Upper lobe of left lung (tissue), 6 donors: ENCODE results near the gene PFDN1. TPM values are rescaled to one million over a fixed set of nuclear protein-coding genes. Genes with fewer than 3 reads are reported as not detected.
"Not testable (repeated sequence)": the region's sequence is repeated elsewhere in the genome, so short reads cannot be mapped to it uniquely, and the experiment has no call there.

ENCODE experiments used
- ATAC-seq, 2 donors: fragments of 200-7000 bp; cut with Tn5 transposase; one replicate each; pipeline ENCODE4 v1.9.1; 2022; ENCODE audit warnings: mild to moderate bottlenecking in 2 of 2, moderate library complexity in 2 of 2; ENCODE audit not compliant: low FRiP score in 2 of 2
- DNase-seq, 2 donors: peaks; one replicate each; pipeline ENCODE4 v3.0.0-alpha.2; 2019 to 2020
- H3K27ac ChIP-seq, 4 donors: fragments of 200-600 bp; sonication (generic); one replicate each; pipeline ENCODE4 v1.5.1; 2016 to 2019
- H3K27me3 ChIP-seq, 4 donors: fragments of 200-600 bp; sonication (generic); one replicate each; pipeline ENCODE4 v1.5.1; 2017 to 2019
- H3K36me3 ChIP-seq, 4 donors: fragments of 200-600 bp; sonication (generic); one replicate each; pipeline ENCODE4 v1.5.1; 2016 to 2019
- H3K4me1 ChIP-seq, 4 donors: fragments of 200-600 bp; sonication (generic); one replicate each; pipeline ENCODE4 v1.5.1; 2018 to 2019
- H3K4me3 ChIP-seq, 4 donors: fragments of 200-600 bp; sonication (generic); one replicate each; pipeline ENCODE4 v1.5.1; 2017 to 2019; ENCODE audit warnings: mild to moderate bottlenecking in 2 of 4, moderate library complexity in 1 of 4
- H3K9me3 ChIP-seq, 4 donors: fragments of 200-600 bp; sonication (generic); one replicate each; pipeline ENCODE4 v1.5.1; 2018 to 2019
- EP300 ChIP-seq, 4 donors: sonication (generic); formaldehyde crosslinking; IDR thresholded peaks; one replicate each; pipeline ENCODE4 v1.5.1; 2017; ENCODE audit warnings: antibody characterized with exemption in 4 of 4, control low read depth in 2 of 4
- POLR2A ChIP-seq, 4 donors: fragments of 450-650 bp; IDR thresholded peaks; one replicate each; pipeline ENCODE4 v1.5.1; 2016 to 2017; ENCODE audit warnings: antibody characterized with exemption in 4 of 4, mild to moderate bottlenecking in 2 of 4
- POLR2AphosphoS5 ChIP-seq, 2 donors: sonication (generic); formaldehyde crosslinking; IDR thresholded peaks; one replicate each; pipeline ENCODE4 v1.5.1; 2017; ENCODE audit warnings: antibody characterized with exemption in 2 of 2
- WGBS, 2 donors: methylation state at CpG; one replicate each; pipeline ENCODE4 v1.1.5; 2017 to 2018; 5-methylcytosine and 5-hydroxymethylcytosine counted together
- total RNA-seq, 6 donors: library from RNA; depleted of rRNA in 4 of 6; stranded (reverse); fragments of >200 nt in 4 of 6; gene quantifications; one replicate each; pipeline versions ENCODE4 v1.1.0 to v1.2.1, GENCODE V29; 2016 to 2021
- TF ChIP-seq, protein P1 (sequence below), 6 experiments: fragments of 450-650 bp in 4 of 6; fragments of 200-600 bp in 2 of 6; sonication (generic) in 2 of 6; IDR thresholded peaks; one replicate each; pipeline ENCODE4 v1.5.1; 2016 to 2019; ENCODE audit warnings: antibody characterized with exemption in 6 of 6
- donor health status: DM: no; HTN: no; CAD: no; lungs with moderate emphysema.
- donor health status: DM: no; HTN: yes; CAD: no; lungs with severe emphysema.

PFDN1 gene
- total RNA-seq, 6 donors from 2014 or later, result 44.7 to 128 (median 87.7) TPM

DNA sequence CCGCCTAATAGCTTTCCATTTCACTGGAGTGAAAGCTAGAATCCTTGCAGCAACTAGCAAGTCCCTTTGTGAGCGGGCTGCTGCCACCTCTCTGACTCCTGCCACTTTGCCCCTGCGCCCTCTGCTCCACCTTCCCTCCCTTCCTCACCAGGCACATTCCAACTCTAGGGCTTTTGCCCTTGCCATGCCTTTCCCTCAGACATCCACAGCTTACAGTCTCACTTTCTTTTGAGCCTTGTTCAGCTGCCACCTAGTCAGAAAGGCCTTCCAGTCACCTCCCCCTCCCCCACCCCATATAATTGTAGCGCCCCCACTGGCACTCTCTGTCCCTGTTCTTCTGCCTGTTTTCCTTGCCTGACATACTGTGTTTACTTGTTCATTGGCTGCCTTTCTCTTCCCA, 96.9 kb downstream of the PFDN1 start:
- no peak for ATAC-seq
- no peak overlapping the region for H3K27ac ChIP-seq
- DNase-seq, result no peak
- H3K27me3 ChIP-seq, result no peaks in the 10 kb centered on the region
- no peaks in the 10 kb centered on the region for H3K36me3 ChIP-seq
- WGBS, 2 donors, result 89 to 90% methylated on average over 4 of the region's 4 CpGs
- TF ChIP-seq POLR2A (IDR thresholded peaks at IDR 0.05), result no peak
- no peak for TF ChIP-seq POLR2AphosphoS5 (IDR thresholded peaks at IDR 0.05)
- no peak for TF ChIP-seq EP300 (IDR thresholded peaks at IDR 0.05)
- TF ChIP-seq, protein P1, sequence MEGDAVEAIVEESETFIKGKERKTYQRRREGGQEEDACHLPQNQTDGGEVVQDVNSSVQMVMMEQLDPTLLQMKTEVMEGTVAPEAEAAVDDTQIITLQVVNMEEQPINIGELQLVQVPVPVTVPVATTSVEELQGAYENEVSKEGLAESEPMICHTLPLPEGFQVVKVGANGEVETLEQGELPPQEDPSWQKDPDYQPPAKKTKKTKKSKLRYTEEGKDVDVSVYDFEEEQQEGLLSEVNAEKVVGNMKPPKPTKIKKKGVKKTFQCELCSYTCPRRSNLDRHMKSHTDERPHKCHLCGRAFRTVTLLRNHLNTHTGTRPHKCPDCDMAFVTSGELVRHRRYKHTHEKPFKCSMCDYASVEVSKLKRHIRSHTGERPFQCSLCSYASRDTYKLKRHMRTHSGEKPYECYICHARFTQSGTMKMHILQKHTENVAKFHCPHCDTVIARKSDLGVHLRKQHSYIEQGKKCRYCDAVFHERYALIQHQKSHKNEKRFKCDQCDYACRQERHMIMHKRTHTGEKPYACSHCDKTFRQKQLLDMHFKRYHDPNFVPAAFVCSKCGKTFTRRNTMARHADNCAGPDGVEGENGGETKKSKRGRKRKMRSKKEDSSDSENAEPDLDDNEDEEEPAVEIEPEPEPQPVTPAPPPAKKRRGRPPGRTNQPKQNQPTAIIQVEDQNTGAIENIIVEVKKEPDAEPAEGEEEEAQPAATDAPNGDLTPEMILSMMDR (IDR thresholded peaks at IDR 0.05), result no peak
- no peaks in the 10 kb centered on the region for H3K9me3 ChIP-seq
- no peak overlapping the region for H3K4me3 ChIP-seq
- H3K4me1 ChIP-seq, result peaks cover 10 to 23% (median 10%) of the 10 kb centered on the region in 4 donors

DNA sequence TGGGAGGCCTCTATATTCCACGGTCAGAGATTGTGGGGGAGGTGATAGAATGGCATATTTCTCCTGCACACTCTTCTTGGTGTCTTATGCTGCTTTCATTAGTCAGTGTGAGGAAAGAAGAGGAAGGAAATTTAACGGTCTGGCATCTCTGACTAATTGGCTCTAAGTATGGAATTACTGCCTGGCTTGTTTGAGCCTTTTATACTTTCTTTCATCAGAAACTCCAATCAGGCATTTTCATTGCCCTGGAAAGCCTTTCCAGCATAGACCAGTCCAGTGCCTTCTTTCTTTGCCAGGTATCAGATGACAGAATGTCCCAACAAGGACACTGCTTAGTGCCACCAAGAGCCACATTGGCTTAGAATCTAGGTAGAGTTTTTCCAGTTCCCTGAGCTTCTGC, 97.7 kb downstream of the PFDN1 start:
- peaks cover 10 to 23% (median 10%) of the 10 kb centered on the region in 4 donors for H3K4me1 ChIP-seq
- H3K27me3 ChIP-seq, result no peaks in the 10 kb centered on the region
- 58 to 62% methylated on average over 2 of the region's 2 CpGs for WGBS, 2 donors
- H3K9me3 ChIP-seq, result no peaks in the 10 kb centered on the region
- no peak for ATAC-seq
- H3K36me3 ChIP-seq, result no peaks in the 10 kb centered on the region
- TF ChIP-seq POLR2A (IDR thresholded peaks at IDR 0.05) (no peak), POLR2AphosphoS5 (IDR thresholded peaks at IDR 0.05) (no peak), EP300 (IDR thresholded peaks at IDR 0.05) (no peak)
- TF ChIP-seq, protein P1 (IDR thresholded peaks at IDR 0.05), result no peak
- H3K4me3 ChIP-seq, result no peak overlapping the region
- DNase-seq, result no peak
- no peak overlapping the region for H3K27ac ChIP-seq

DNA sequence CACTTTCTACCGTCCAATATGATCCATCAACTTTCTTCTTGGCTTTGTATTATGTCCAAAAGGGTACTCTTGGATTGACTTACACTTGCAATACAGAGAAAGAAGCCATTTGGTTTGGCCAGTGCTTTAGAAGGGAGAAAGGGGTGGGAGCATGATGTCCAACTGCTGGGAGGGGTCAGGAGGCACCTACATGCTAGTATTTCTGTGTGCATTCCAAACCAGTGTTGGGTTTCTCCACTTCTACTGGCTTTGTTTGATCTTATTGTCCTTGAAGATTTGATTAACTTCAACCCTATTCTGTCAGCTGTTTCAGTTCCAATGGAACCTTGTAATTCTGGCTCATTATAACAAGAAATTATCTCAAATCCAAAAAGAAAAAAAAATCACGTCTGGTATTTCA, 100.3 kb downstream of the PFDN1 start:
- H3K4me1 ChIP-seq, result peaks cover 8 to 21% (median 10%) of the 10 kb centered on the region in 4 donors
- no peak overlapping the region for H3K27ac ChIP-seq
- no peak for DNase-seq
- H3K4me3 ChIP-seq, result no peak overlapping the region
- H3K9me3 ChIP-seq, result no peaks in the 10 kb centered on the region
- peaks cover 0 to 5% (median 0%) of the 10 kb centered on the region in 4 donors for H3K36me3 ChIP-seq
- WGBS, 2 donors, result 66 to 70% methylated on average over 2 of the region's 2 CpGs
- no peak for ATAC-seq
- no peaks in the 10 kb centered on the region for H3K27me3 ChIP-seq
- TF ChIP-seq EP300 (IDR thresholded peaks at IDR 0.05) (no peak), POLR2A (IDR thresholded peaks at IDR 0.05) (no peak), POLR2AphosphoS5 (IDR thresholded peaks at IDR 0.05) (no peak)
- TF ChIP-seq, protein P1 (IDR thresholded peaks at IDR 0.05), result no peak

DNA sequence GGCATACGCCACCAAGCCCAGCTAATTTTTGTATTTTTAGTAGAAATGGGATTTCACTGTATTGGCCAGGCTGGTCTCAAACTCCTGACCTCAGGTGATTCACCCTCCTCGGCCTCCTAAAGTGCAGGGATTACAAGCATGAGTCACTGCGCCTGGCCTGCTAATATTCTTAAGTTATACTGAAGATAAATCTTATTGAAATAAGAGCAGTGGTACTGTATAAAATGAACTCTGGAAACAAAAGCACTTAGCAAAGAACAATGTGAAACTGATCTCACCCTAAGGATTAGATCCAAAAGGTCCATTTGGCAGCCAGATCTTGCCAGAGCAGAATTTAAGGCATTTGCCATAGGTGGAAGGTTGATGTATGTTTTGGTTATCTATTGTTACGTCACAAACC, 100.8 kb downstream of the PFDN1 start:
- Histone ChIP-seq H3K27ac (no peak overlapping the region), H3K27me3 (no peaks in the 10 kb centered on the region), H3K4me1 (peaks cover 3 to 15% (median 6%) of the 10 kb centered on the region in 4 donors), H3K4me3 (no peak overlapping the region), H3K9me3 (no peaks in the 10 kb centered on the region), H3K36me3 (peaks cover 0 to 5% (median 0%) of the 10 kb centered on the region in 4 donors)
- no peak for TF ChIP-seq EP300 (IDR thresholded peaks at IDR 0.05)
- WGBS, 2 donors, result 85 to 95% methylated on average over 4 of the region's 4 CpGs
- no peak for DNase-seq
- no peak for ATAC-seq

DNA sequence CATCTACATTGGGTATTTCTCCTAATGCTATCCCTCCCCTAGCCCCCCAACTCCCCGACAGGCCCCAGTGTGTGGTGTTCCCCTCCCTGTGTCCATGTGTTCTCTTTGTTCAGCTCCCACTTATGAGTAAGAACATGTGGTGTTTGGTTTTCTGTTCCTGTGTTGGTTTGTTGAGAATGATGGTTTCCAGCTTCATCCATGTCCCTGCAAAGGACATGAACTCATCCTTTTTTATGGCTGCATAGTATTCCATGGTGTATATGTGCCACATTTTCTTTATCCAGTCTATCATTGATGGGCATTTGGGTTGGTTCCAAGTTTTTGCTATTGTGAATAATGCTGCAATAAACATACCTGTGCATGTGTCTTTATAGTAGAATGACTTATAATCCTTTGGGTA, 104.0 kb downstream of the PFDN1 start:
- H3K4me3 ChIP-seq, H3K9me3 ChIP-seq, ATAC-seq, H3K27ac ChIP-seq, DNase-seq, H3K27me3 ChIP-seq: not testable (repeated sequence)
- H3K36me3 ChIP-seq, result peaks cover 0 to 16% (median 3%) of the 10 kb centered on the region in 4 donors
- 92 to 100% methylated on average over 1 of the region's 1 CpG for WGBS, 2 donors
- peaks cover 0 to 11% (median 0%) of the 10 kb centered on the region in 4 donors for H3K4me1 ChIP-seq

DNA sequence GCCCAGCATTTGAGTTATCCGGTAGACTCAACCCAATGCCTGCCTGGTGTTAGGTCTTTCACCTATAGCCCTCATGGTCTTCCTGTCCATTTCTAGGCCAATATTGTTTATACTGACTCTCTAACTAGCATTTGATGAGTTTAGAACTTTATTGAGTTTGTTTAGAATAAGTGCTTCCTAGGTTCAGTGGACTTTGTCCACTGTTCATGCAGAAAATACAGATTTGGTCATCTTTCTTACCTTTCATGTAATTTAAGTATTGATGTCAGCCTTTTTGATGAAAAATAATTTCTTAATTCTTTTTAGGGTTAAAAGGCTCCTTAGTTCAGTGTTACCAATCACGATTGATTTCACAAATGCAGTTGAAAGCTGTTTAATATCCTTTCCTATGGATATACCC, 105.9 kb downstream of the PFDN1 start:
- ATAC-seq, result no peak
- Histone ChIP-seq H3K27me3 (no peaks in the 10 kb centered on the region), H3K9me3 (no peaks in the 10 kb centered on the region), H3K4me3 (no peak overlapping the region), H3K27ac (peak overlapping the region in 2 of 4 donors; percentile 17 to 19), H3K4me1 (peaks cover 0 to 11% (median 0%) of the 10 kb centered on the region in 4 donors), H3K36me3 (peaks cover 0 to 16% (median 3%) of the 10 kb centered on the region in 4 donors)
- 86 to 92% methylated on average over 2 of the region's 2 CpGs for WGBS, 2 donors
- no peak for DNase-seq
- TF ChIP-seq, protein P1 (IDR thresholded peaks at IDR 0.05), result no peak
- no peak for TF ChIP-seq POLR2A (IDR thresholded peaks at IDR 0.05)
- TF ChIP-seq POLR2AphosphoS5 (IDR thresholded peaks at IDR 0.05), result no peak
- no peak for TF ChIP-seq EP300 (IDR thresholded peaks at IDR 0.05)
